HG03460 (cell line): ENCODE results near the gene CEP55.
"Not testable (repeated sequence)": the region's sequence is repeated elsewhere in the genome, so short reads cannot be mapped to it uniquely, and the experiment has no call there.

ENCODE experiments used
- ATAC-seq: cut with Tn5 transposase; IDR thresholded peaks from one replicate; pipeline ENCODE4 v1.9.1; 2021; ENCODE audit not compliant: unreplicated experiment

The CEP55 gene

GRCh38 chr10:93496322-93497041, at the start of gene CEP55:
Gene CEP55, plus strand, starts transcription at chr10:93496612. Its CDS starts 3,440 bp downstream, at chr10:93500052.
- peak; percentile 98 for ATAC-seq

DNA sequence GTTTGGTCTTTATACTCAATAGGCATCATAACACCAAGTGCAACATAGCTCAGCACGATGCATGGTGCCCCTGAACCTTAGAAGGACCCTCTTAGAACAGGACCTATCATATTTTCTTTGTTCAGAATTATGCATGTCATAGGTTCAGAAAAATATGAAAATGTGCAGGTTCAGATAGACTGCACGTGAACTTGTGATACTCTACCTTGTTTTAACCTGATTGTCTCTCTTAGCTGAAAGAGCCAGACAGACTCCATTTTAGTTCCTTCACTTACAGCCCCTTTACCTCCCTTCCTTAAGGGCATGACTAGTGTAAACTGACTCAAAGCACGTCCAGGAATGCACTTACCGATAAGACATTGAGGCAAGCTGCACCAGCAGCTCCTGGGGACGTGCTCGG, 49.4 kb upstream of the CEP55 start:
- ATAC-seq = no peak

DNA sequence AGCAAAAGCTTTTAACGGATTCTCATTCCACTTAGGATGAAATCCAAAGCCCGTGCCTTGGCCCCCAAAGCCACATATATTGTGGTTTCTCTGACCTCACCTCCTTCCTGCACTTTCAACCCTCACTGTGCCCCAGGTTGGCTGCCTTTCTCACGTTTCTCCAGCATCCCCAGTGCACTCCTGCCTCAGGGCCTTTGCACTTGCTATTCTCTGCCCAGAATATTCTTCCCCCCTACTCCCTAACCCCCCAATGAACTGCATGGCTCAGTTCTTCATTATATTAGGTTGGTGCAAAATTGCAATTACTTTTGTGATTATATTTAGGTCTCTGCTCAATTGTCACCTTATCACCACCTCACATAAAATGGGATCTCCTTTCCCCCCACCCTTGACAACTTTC, 48.4 kb upstream of the CEP55 start:
- ATAC-seq = no peak

- no peak for ATAC-seq
Measured at GRCh38 chr10:93451244-93451947, 45.0 kb upstream of the CEP55 start.

- no peak for ATAC-seq
Measured at GRCh38 chr10:93452143-93452542, 44.3 kb upstream of the CEP55 start.

DNA sequence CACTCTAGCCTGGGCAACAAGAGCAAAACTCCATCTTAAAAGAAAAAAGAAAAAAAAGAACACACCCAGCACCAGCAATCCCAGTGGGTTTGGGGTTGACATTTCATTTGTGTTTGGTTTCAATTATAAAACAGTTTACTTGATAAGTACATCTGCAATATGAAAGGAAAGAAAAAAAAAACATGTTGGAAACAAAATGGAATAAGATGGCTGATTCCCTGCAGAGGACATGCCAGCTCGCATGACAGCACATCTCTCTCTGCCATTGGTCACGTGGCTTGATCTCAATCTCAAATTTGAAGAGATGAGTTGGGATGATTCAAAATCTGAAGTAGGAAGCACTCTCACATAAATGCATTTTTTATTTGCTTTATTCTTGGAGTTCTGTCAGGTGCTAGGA, 42.3 kb upstream of the CEP55 start:
- no peak for ATAC-seq

GRCh38 chr10:93454736-93455135, 41.7 kb upstream of the CEP55 start:
- ATAC-seq = no peak

- ATAC-seq = no peak
Measured at GRCh38 chr10:93456480-93456879, 39.9 kb upstream of the CEP55 start.

DNA sequence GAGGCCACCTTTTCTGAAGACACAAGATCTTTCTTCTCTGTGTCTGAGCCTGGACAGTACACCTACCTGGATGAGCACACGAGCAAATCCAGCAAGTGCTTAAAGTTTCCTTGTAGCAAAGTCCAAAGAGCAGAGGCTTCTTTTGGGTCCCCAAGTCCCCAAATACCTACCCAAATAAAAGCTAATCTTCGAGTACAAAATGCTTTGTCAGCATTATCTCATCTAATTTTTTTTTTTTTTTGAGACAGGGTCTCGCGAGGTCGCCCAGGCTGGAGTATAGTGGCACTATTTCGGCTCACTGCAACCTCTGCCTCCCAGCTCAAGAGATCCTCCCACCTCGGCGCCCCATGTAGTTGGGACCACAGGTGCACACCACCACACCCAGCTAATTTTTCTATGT, 38.9 kb upstream of the CEP55 start:
- ATAC-seq = no peak

DNA sequence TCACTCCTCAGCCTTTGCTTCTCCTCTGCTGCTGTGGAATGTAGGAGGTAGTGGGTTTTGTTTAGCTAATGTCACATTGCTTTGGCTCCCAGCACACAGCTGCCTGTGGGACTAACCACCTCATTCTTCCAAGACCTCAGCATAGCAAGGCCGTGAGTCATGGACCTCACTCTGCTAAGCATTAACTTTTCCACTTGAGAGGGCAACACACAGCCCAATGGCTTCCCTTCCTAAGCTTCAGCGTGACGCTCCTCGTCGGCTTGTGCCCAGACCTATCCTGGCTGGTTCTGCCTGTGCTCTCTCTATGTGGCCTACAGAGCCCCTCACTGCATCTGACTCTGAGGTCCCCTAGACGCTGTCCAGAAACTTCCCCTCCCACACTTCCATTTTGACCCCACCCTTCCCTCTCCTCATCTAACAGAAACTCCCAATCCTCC, 37.6 kb upstream of the CEP55 start:
- ATAC-seq = no peak

DNA sequence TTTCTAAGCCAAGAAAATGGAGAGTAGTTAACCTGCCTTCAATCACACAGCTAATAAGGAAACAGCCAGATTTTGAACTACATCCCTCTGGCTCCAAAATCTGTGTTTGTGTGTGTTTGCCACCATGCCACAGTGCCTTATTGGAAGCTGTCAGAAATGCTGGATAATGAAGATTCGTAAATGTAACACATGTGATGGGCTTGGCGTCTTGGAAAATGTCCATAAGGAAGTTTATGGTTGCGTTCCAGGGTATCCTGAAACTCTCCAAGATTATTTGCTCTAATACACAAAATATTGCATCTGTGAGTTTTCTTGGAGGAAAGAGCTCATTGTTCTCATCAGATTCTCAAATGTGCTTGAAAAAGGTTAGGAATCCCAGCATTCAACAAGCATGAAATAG, 36.9 kb upstream of the CEP55 start:
- no peak for ATAC-seq

DNA sequence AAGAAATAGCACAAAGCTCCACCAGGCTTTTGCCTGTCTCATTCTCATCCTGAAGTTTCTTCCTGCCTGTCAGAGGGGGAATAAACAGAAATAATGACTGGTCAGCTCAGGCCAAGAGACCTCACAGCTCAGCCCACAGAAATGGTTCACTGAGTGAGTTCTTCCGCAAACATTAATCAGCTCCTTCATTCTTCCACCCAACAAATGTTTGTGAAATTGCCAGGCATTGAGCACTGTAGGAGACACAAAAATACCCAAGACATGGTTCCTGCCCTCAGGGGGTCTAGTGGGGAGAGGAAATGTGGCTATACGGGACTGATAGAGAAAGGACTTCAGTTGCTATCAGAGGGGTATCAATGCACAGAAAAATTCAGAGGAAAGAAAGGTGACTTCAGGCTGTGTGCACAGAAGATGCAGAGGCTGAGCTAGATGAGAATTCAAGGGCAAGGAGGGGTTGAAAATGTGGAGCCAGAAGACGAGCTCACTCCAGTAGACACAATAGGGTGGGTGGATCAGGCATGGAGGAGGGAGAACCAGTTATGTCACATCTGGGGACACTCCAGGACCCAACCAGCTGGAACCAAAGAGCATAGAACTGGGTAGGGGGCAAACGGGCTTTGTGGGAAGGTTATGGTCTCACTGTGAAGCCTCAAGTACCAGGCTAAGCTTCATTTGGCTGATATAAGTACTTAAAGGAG, 35.2 kb upstream of the CEP55 start:
- ATAC-seq = no peak

DNA sequence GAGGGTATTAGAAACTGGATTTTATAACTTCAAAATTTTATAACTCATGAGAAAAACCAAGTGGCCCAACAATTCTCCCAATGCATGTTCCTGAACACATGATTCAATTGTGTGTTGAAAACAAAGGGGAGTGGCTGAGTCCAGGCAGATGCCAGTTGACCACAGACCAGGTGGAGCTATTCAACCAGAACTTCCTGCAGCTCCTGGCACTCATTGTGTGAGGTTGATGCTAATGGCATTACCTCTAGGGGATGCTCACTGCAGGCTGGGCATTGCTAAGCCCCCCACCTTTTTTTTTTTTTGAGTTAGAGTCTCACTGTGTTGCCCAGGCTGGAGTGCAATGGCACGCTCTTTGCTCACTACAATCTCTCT, 34.6 kb upstream of the CEP55 start:
- ATAC-seq = no peak

GRCh38 chr10:93462371-93462770, 34.0 kb upstream of the CEP55 start:
- ATAC-seq = no peak

GRCh38 chr10:93462881-93463280, 33.5 kb upstream of the CEP55 start:
- ATAC-seq = no peak

GRCh38 chr10:93463723-93464476, 32.5 kb upstream of the CEP55 start:
- no peak for ATAC-seq

- no peak for ATAC-seq
Measured at GRCh38 chr10:93464776-93465388, 31.5 kb upstream of the CEP55 start.

- no peak for ATAC-seq
Measured at GRCh38 chr10:93465806-93466675, 30.4 kb upstream of the CEP55 start.

DNA sequence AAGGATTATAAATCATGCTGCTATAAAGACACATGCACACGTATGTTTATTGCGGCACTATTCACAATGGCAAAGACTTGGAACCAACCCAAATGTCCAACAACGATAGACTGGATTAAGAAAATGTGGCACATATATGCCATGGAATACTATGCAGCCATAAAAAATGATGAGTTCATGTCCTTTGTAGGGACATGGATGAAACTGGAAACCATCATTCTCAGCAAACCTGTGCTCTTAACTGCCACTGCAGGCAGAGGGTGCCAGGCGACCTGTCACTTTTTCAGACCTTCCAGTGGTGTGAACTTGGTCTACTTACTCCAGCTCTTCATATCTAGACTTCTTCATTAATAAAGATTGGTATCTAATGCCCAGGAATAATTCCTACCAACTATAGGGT, 28.8 kb upstream of the CEP55 start:
- ATAC-seq = not testable (repeated sequence)
